CD4-positive, alpha-beta T cell treated with Interferon alpha-2 for 1 hour (primary cell): Measurements from ENCODE around the gene CEACAM4.
"Not testable (repeated sequence)": the region's sequence is repeated elsewhere in the genome, so short reads cannot be mapped to it uniquely, and the experiment has no call there.

Experiments
- DNase-seq, 2 donors: peaks; one replicate each; pipeline ENCODE4 v3.0.0-alpha.2; 2020 to 2022

Gene CEACAM4

DNA sequence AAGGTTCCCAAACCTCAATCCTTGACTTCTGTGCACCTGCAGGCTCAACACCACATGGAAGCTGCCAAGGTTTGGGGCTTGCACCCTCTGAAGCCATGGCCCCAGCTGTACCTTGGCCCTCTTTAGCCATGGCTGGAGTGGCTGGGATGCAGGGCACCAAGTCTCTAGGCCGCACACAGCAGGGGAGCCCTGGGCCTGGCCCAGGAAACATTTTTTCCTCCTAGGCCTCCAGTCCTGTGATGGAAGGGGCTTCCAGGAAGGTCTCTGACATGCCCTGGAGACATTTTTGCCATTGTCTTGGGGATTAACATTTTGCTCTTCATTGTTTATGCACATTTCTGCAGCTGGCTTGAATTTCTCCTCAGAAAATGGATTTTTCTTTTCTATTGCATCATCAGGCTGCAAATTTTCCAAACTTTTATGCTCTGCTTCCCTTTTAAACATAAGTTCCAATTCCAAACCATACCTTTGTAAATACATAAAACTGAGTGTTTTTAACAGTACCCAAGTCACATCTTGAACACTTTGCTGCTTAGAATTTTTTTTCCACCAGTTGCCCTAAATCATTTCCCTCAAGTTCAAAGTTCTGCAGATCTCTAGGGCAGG lies 44.2 kb downstream of the CEACAM4 start:
- DNase-seq, result not testable (repeated sequence)

DNA sequence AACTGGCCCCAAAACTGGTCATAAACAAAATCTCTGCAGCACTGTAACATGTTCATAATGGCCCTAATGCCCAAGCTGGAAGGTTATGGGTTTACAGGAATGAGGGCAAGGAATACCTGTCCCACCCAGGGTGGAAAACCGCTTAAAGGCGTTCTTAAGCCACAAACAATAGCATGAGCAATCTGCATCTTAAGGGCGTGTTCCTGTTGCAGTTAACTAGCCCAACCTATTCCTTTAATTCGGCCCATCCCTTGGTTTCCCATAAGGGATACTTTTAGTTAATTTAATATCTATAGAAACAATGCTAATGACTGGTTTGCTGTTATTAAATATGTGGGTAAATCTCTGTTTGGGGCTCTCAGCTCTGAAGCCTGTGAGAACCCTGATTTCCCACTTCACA lies 45.8 kb downstream of the CEACAM4 start:
- not testable (repeated sequence) for DNase-seq

DNA sequence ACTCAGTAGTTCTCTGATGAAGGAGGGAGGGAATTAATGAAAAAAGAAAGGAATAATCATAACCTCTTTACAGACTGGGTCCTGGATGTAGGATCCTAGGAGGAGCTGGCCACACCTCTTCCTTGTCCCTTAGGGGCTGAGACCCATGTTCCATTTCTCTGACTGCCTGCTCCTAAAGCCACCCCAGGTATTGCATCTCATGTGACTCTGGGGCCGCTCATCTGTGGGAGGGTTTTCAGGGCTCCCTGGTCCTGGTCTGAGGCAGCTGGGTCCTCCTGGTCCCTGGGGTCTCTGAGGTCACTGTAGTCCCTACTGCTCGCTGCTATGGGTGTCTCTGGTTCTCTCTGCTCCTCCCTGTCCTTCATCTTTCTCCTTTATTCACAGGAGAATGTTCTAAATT lies 48.0 kb downstream of the CEACAM4 start:
- DNase-seq, result no peak

DNA sequence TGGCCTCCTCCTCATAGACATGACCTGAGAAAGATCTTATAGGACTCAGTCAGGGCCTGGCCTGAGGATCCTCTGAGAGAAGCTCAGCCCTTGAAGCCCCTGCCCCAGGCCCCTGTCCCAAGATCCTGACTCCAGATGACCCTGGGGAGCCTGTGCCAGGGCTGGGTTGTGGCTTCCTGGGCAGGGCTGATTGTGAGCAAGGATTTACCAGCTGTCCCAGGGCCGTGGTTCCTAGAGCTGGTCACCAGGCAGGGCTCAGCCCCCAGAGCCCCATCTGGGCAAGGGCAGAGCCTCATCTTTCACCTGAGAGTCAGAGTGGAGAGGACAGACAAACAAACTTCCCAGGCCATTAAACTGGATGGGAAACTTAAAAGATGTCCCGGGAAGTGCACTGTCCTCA lies 49.0 kb downstream of the CEACAM4 start:
- DNase-seq, result no peak

DNA sequence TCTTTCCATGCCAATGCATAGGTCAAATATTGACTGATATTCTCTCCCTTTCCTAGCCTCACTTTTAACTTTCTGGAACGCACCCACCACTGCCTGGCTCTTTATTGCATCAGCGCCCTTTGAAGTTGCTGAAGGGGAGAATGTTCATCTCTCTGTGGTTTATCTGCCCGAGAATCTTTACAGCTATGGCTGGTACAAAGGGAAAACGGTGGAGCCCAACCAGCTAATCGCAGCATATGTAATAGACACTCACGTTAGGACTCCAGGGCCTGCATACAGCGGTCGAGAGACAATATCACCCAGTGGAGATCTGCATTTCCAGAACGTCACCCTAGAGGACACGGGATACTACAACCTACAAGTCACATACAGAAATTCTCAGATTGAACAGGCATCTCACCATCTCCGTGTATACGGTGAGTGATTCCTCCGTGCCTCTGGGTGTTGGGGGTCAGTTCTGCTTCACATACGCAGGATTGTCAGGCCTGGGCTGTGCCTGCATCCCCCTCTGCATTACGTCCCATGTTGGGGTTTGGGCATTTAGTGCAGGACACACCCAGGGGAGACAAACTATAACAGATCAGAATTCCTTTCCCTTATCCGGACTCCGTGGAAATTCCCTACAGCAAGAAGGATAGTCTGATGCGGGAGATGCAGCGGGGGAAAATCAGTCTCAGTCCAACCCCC lies 49.6 kb downstream of the CEACAM4 start:
- no peak for DNase-seq

- DNase-seq, result peak; percentile 66 to 71
Observed at GRCh38 chr19:41575998-41576397, 50.9 kb downstream of the CEACAM4 start, which contains the start of gene CEACAM21. Gene CEACAM21, plus strand, starts transcription at chr19:41576166. Its CDS starts 109 bp downstream, at chr19:41576275.

- peak; percentile 83 to 88 for DNase-seq
Observed at GRCh38 chr19:41570639-41571112, 56.2 kb downstream of the CEACAM4 start.

DNA sequence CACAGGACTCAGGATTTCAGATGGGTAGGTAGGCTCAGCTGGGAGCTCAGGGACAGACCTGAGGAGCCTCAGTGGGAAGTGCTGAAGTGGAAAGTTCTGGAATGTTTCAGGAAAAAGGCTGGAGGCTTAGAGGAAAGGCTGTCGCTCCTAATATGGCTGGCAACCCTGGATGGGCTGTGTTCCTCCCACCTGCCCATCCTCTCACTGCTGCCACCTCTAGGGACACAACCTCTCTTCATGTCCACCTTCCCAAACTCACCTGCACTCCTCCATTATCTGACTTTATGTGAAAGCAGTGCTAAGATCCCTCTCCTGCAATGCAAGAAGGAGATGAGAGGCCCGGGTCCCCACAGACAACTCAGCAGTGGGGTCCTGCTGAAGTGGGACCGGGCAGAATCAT lies 56.7 kb downstream of the CEACAM4 start:
- DNase-seq, result no peak

DNA sequence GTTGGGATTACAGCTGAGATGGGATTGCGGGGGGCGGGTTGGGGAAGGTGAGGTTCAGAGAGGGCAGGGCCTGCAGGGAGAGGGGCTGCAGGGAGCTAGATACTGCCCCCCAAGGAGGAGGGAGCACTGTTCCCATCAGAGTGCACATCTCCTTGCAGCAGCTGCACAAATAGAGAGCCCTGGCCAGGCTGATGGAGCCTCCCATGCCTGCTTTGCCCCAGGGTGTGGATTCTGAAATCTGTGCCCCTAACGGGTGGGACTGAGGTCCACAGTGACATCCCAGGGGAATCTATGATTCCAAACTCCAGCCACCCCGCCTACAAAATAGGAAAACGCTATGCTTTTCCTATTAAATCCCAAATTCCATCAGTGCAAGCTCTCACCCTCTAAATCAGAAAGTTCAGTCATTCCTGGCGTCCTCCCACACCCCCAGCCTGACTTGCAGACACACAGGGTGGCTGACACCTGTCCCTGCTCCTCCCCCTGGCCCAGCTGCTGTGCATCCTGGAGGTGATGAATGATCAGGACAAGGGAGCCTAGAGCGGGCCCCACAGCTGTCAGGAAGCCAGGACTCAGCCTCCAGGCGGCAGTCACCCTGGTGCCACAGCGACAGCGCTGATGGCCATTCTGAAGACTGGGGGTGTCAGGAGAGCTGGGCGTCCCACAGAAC lies 57.3 kb downstream of the CEACAM4 start:
- no peak for DNase-seq
